Measurements from ENCODE around the gene C17orf114.

Gene C17orf114

DNA sequence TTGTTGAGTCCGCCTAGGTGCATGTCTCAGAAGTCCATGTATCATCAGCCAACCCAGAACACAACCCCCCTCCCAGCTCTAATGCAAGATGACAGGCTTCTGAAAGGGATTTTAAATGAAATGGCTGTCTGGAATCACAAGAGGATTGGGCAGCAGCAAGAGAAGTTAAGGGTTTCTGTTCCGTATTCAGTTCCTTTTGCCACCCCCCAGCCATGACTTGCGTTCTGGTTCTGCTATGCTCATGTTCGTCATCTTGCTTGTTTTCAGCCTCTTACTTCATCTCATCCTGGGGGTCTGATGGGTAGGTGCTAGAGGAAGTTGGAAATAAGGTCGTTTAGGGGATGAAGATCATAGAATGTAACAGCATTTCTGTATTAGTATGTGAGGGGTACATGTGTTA, 43.0 kb upstream of the C17orf114 start:
- ATAC-seq (no peak), FAIRE-seq (no peak), DNase-seq (ENCODE audit: low read depth in 1 of 2, low spot score in 1 of 2) (no peak)
- Histone ChIP-seq H3K4me3 (no peak overlapping the region), H3K4me1 (peaks cover 37% of the 10 kb centered on the region), H3K27ac (no peak overlapping the region), H3K9me3 (no peaks in the 10 kb centered on the region), H3K4me2 (no peak overlapping the region)
- TF ChIP-seq JUN (IDR thresholded peaks at IDR 0.05) = no peak
- TF ChIP-seq POLR2AphosphoS2 (conservative IDR thresholded peaks at IDR 0.05; ENCODE audit: low read length) = no peak
- no peak for TF ChIP-seq CHD2 (IDR thresholded peaks at IDR 0.05; ENCODE audit: low read length, partially characterized antibody)
- no peak for TF ChIP-seq ESRRA (IDR thresholded peaks at IDR 0.05; ENCODE audit: borderline replicate concordance, low read length)
- TF ChIP-seq, protein P1, sequence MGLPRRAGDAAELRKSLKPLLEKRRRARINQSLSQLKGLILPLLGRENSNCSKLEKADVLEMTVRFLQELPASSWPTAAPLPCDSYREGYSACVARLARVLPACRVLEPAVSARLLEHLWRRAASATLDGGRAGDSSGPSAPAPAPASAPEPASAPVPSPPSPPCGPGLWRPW (IDR thresholded peaks at IDR 0.05) = no peak
- no peak for TF ChIP-seq CHD4 (IDR thresholded peaks at IDR 0.05; ENCODE audit: borderline replicate concordance)
- TF ChIP-seq FOXS1 (CRISPR knock-in tag; IDR thresholded peaks at IDR 0.05) = no peak
- TF ChIP-seq EHMT2 (IDR thresholded peaks at IDR 0.05; ENCODE audit: low read depth) = no peak
- TF ChIP-seq MAZ (IDR thresholded peaks at IDR 0.05; ENCODE audit: borderline replicate concordance, low read depth, low read length) = no peak
- POLR2A ChIA-PET = no interaction called here
- CTCF ChIA-PET = interaction anchor here (1.0 to 1.5 kb wide), 5 partner anchors 12 to 55 kb away, joined by 3 to 5 read pairs (median 3); no protein-coding TSS in a partner anchor
- WGBS (ENCODE audit: missing lambda C conversion rate) = 80% methylated on average over 5 of the region's 5 CpGs

DNA sequence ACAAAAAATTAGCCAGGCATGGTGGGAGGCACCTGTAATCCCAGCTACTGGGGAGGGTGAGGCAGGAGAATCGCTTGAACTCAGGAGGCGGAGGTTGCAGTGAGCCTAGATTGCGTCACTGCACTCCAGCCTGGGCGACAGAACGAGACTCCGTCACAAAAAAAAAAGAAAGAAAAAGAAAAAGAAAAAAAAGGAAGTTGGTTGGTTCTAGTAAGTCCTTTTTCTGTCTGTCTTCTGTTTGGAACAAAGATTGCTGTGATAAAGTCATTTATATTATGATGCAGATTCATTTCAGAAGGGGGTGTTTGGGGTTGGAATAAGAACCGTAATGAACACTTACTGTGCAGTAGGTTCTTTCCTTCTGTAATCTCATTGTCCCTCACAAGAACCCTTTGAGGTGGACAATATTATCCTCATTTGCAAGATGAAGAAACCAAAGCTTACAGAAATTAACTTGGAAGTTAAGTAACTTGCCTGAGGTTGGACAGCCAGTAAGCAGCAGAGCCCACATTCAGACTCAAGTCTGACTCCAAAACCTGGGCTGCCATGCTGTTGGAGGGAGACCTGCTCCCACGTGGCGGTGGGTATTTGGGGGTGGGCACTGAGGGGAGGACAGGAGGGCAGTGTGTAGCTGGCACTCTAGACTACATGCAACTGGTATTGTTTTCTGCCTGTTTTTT, 41.3 kb upstream of the C17orf114 start:
- ChIA-PET CTCF (interaction anchor here (2.6 kb wide), 1 partner anchor 54 kb away, joined by 9 read pairs; no protein-coding TSS in a partner anchor), POLR2A (no interaction called here)
- Histone ChIP-seq H3K4me2 (no peak overlapping the region), H3K4me3 (no peak overlapping the region), H3K27ac (no peak overlapping the region), H3K4me1 (peaks cover 31% of the 10 kb centered on the region), H3K9me3 (no peaks in the 10 kb centered on the region)
- DNase-seq (ENCODE audit: low read depth in 1 of 2, low spot score in 1 of 2) (no peak), ATAC-seq (no peak), FAIRE-seq (no peak)
- WGBS (ENCODE audit: missing lambda C conversion rate) = 83% methylated on average over 9 of the region's 9 CpGs
- TF ChIP-seq SREBF2 (IDR thresholded peaks at IDR 0.05) (no peak), FOSB (CRISPR knock-in tag; IDR thresholded peaks at IDR 0.05) (no peak), CHD2 (IDR thresholded peaks at IDR 0.05; ENCODE audit: low read length, partially characterized antibody) (no peak), EP300 (IDR thresholded peaks at IDR 0.05) (no peak), HEYL (CRISPR knock-in tag; IDR thresholded peaks at IDR 0.05) (no peak), RAD21 (conservative IDR thresholded peaks at IDR 0.05 in 1 of 2, IDR thresholded peaks at IDR 0.05 in 1 of 2) (no peak), HOXA7 (CRISPR knock-in tag; IDR thresholded peaks at IDR 0.05) (no peak)
- TF ChIP-seq, protein P2, sequence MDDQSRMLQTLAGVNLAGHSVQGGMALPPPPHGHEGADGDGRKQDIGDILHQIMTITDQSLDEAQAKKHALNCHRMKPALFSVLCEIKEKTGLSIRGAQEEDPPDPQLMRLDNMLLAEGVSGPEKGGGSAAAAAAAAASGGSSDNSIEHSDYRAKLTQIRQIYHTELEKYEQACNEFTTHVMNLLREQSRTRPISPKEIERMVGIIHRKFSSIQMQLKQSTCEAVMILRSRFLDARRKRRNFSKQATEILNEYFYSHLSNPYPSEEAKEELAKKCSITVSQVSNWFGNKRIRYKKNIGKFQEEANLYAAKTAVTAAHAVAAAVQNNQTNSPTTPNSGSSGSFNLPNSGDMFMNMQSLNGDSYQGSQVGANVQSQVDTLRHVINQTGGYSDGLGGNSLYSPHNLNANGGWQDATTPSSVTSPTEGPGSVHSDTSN (IDR thresholded peaks at IDR 0.05) = no peak

DNA sequence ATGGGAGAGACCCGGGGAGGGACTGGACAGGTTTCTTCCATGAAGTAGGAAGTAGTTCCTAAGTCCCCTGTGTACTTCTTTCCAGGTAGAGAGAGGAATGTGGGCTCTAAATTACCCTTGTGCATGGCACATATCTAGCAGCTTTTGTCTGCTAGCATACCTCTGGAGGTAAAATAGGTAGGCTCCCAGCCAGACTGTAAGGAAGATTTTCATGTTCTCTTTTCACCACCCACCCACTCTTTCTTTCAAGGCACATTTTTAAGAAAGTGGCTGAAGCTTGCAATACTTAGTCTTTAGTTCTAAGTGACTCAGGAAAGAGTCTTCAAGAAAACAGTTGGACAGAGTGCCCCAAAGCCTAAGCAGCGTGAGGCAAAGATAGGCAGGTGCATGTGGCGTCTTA, 40.2 kb upstream of the C17orf114 start:
- WGBS (ENCODE audit: missing lambda C conversion rate) = 98% methylated on average over 3 of the region's 3 CpGs
- H3K9me3 ChIP-seq = no peaks in the 10 kb centered on the region
- H3K4me1 ChIP-seq = peaks cover 20% of the 10 kb centered on the region
- DNase-seq (ENCODE audit: low read depth in 1 of 2, low spot score in 1 of 2) (no peak), ATAC-seq (no peak), FAIRE-seq (no peak)
- ChIA-PET POLR2A (no interaction called here), CTCF (interaction anchor here (0.6 to 2.6 kb wide), 2 partner anchors 53 to 421 kb away, joined by 4 to 9 read pairs; no protein-coding TSS in a partner anchor)
- H3K4me2 ChIP-seq = no peak overlapping the region
- TF ChIP-seq CEBPB (IDR thresholded peaks at IDR 0.05) = no peak
- no peak overlapping the region for H3K27ac ChIP-seq
- no peak overlapping the region for H3K4me3 ChIP-seq

DNA sequence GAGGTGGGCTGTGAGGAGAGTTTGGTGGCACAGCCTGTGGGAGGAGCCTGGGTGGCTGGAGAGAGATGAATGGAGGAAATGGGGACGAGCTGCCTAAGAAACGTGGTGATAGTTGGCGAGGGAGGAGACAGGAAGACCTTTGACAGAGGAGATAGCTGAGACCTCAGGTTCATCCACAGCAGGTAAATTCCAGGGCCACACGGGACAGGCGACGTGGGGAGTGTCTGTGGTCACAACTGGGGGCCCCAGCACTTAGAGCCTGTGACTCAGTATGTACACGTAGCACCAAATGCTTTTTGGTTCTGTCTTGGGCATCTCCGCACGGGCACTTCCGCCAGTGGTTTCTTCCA, 38.7 kb upstream of the C17orf114 start:
- Histone ChIP-seq H3K27ac (no peak overlapping the region), H3K4me1 (peaks cover 19% of the 10 kb centered on the region), H3K4me3 (no peak overlapping the region), H3K4me2 (no peak overlapping the region), H3K9me3 (no peaks in the 10 kb centered on the region)
- ATAC-seq (no peak), FAIRE-seq (no peak), DNase-seq (ENCODE audit: low read depth in 1 of 2, low spot score in 1 of 2) (no peak)
- POLR2A ChIA-PET = no interaction called here
- TF ChIP-seq FOSL2 (IDR thresholded peaks at IDR 0.05) (no peak), FOSL2 (CRISPR knock-in tag; IDR thresholded peaks at IDR 0.05) (no peak), POLR2A (IDR thresholded peaks at IDR 0.05; ENCODE audit: low read length) (no peak), ZNF302 (CRISPR knock-in tag; IDR thresholded peaks at IDR 0.05) (no peak), EHMT2 (IDR thresholded peaks at IDR 0.05; ENCODE audit: low read depth) (no peak), KDM1A (IDR thresholded peaks at IDR 0.05; ENCODE audit: low read depth) (no peak), FOSB (CRISPR knock-in tag; IDR thresholded peaks at IDR 0.05) (no peak), GATA3 (IDR thresholded peaks at IDR 0.05; ENCODE audit: borderline replicate concordance) (no peak), RNF2 (IDR thresholded peaks at IDR 0.05; ENCODE audit: borderline replicate concordance, low read depth) (no peak), CBX2 (IDR thresholded peaks at IDR 0.05; ENCODE audit: borderline replicate concordance, low read depth) (no peak), RAD21 (conservative IDR thresholded peaks at IDR 0.05 in 1 of 2, IDR thresholded peaks at IDR 0.05 in 1 of 2) (no peak), ZFP36 (IDR thresholded peaks at IDR 0.05; ENCODE audit: borderline replicate concordance, partially characterized antibody) (no peak), RFX5 (IDR thresholded peaks at IDR 0.05) (no peak), CHD2 (IDR thresholded peaks at IDR 0.05; ENCODE audit: low read length, partially characterized antibody) (no peak)
- TF ChIP-seq, protein P3, sequence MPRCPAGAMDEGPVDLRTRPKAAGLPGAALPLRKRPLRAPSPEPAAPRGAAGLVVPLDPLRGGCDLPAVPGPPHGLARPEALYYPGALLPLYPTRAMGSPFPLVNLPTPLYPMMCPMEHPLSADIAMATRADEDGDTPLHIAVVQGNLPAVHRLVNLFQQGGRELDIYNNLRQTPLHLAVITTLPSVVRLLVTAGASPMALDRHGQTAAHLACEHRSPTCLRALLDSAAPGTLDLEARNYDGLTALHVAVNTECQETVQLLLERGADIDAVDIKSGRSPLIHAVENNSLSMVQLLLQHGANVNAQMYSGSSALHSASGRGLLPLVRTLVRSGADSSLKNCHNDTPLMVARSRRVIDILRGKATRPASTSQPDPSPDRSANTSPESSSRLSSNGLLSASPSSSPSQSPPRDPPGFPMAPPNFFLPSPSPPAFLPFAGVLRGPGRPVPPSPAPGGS (IDR thresholded peaks at IDR 0.05) = no peak
- TF ChIP-seq, protein P4, sequence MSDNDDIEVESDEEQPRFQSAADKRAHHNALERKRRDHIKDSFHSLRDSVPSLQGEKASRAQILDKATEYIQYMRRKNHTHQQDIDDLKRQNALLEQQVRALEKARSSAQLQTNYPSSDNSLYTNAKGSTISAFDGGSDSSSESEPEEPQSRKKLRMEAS (IDR thresholded peaks at IDR 0.05) = no peak
- WGBS (ENCODE audit: missing lambda C conversion rate) = 78% methylated on average over 10 of the region's 10 CpGs
- CTCF ChIA-PET = interaction anchor here (0.7 to 6.0 kb wide), 3 partner anchors 18 to 109 kb away, joined by 3 to 24 read pairs (median 5); partner anchors contain the start of gene MED11

Data from A549 (cell line).